Measurements from ENCODE around the gene ADGRL1.
A peak's percentile ranks its signal among the peaks of the same experiment; 100 is the strongest.
"Not testable (repeated sequence)": the region's sequence is repeated elsewhere in the genome, so short reads cannot be mapped to it uniquely, and the experiment has no call there.

- TF ChIP-seq, protein P1, sequence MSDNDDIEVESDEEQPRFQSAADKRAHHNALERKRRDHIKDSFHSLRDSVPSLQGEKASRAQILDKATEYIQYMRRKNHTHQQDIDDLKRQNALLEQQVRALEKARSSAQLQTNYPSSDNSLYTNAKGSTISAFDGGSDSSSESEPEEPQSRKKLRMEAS (IDR thresholded peaks at IDR 0.05) = not testable (repeated sequence)
- peak; percentile 43 for TF ChIP-seq NFIC (IDR thresholded peaks at IDR 0.05)
- TF ChIP-seq, protein P2, sequence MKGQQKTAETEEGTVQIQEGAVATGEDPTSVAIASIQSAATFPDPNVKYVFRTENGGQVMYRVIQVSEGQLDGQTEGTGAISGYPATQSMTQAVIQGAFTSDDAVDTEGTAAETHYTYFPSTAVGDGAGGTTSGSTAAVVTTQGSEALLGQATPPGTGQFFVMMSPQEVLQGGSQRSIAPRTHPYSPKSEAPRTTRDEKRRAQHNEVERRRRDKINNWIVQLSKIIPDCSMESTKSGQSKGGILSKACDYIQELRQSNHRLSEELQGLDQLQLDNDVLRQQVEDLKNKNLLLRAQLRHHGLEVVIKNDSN (IDR thresholded peaks at IDR 0.05) = not testable (repeated sequence)
- 0 out of 2 replicates have a peak, but pooled peaks have one; percentile 44 for TF ChIP-seq TAF1 (IDR thresholded peaks at IDR 0.05; ENCODE audit: low read depth)
- TF ChIP-seq RAD21 (IDR thresholded peaks at IDR 0.05; ENCODE audit: low read depth) = peak; percentile 8; the same call in 1 of the 2 replicates
- not testable (repeated sequence) for TF ChIP-seq EP300 (IDR thresholded peaks at IDR 0.05; ENCODE audit: borderline replicate concordance); REST (IDR thresholded peaks at IDR 0.05; ENCODE audit: low read depth); CEBPB (IDR thresholded peaks at IDR 0.05); FOXM1 (IDR thresholded peaks at IDR 0.05; ENCODE audit: borderline replicate concordance, low read depth)
- peak; percentile 32; the same call in 1 of the 2 replicates for TF ChIP-seq TEAD4 (IDR thresholded peaks at IDR 0.05)
- TF ChIP-seq EGR1 (IDR thresholded peaks at IDR 0.05) = 0 out of 2 replicates have a peak, but pooled peaks have one; percentile 8
- TF ChIP-seq CREB1 (IDR thresholded peaks at IDR 0.05; ENCODE audit: low read depth) = 0 out of 2 replicates have a peak, but pooled peaks have one; percentile 10
- TF ChIP-seq YY1 (IDR thresholded peaks at IDR 0.05; ENCODE audit: low read depth) = peak; percentile 45
Measured at GRCh38 chr19:14206737-14207726, 1.1 kb upstream of the ADGRL1 start.
